ENCODE data around the gene PDCD4. TPM values are rescaled to one million over a fixed set of nuclear protein-coding genes. Genes with fewer than 3 reads are reported as not detected.

Gene PDCD4
- total and polyA plus RNA-seq, 2 of the 13 experiments (the other 11 are each of a cell fraction or from before 2014, with no cell fraction given), result 22.8 to 56.2 TPM

GRCh38 chr10:110853921-110854605 is 17.7 kb upstream of the PDCD4 start (continued):
- TF ChIP-seq, protein P1, sequence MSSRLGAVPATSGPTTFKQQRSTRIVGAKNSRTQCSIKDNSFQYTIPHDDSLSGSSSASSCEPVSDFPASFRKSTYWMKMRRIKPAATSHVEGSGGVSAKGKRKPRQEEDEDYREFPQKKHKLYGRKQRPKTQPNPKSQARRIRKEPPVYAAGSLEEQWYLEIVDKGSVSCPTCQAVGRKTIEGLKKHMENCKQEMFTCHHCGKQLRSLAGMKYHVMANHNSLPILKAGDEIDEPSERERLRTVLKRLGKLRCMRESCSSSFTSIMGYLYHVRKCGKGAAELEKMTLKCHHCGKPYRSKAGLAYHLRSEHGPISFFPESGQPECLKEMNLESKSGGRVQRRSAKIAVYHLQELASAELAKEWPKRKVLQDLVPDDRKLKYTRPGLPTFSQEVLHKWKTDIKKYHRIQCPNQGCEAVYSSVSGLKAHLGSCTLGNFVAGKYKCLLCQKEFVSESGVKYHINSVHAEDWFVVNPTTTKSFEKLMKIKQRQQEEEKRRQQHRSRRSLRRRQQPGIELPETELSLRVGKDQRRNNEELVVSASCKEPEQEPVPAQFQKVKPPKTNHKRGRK (CRISPR knock-in tag; IDR thresholded peaks at IDR 0.05), result no peak
- no peak for TF ChIP-seq ZNF296 (CRISPR knock-in tag; conservative IDR thresholded peaks at IDR 0.05)
- TF ChIP-seq ZNF256 (CRISPR knock-in tag; conservative IDR thresholded peaks at IDR 0.05), result no peak
- TF ChIP-seq ARID5B (CRISPR knock-in tag; IDR thresholded peaks at IDR 0.05), result no peak
- no peak for TF ChIP-seq FOXJ3 (CRISPR knock-in tag; IDR thresholded peaks at IDR 0.05; ENCODE audit: borderline replicate concordance)
- no peak for TF ChIP-seq TRIM22 (IDR thresholded peaks at IDR 0.05)
- TF ChIP-seq ZNF543 (CRISPR knock-in tag; IDR thresholded peaks at IDR 0.05), result no peak
- no peak for TF ChIP-seq MAFG (CRISPR knock-in tag; IDR thresholded peaks at IDR 0.05)
- TF ChIP-seq, protein P2, sequence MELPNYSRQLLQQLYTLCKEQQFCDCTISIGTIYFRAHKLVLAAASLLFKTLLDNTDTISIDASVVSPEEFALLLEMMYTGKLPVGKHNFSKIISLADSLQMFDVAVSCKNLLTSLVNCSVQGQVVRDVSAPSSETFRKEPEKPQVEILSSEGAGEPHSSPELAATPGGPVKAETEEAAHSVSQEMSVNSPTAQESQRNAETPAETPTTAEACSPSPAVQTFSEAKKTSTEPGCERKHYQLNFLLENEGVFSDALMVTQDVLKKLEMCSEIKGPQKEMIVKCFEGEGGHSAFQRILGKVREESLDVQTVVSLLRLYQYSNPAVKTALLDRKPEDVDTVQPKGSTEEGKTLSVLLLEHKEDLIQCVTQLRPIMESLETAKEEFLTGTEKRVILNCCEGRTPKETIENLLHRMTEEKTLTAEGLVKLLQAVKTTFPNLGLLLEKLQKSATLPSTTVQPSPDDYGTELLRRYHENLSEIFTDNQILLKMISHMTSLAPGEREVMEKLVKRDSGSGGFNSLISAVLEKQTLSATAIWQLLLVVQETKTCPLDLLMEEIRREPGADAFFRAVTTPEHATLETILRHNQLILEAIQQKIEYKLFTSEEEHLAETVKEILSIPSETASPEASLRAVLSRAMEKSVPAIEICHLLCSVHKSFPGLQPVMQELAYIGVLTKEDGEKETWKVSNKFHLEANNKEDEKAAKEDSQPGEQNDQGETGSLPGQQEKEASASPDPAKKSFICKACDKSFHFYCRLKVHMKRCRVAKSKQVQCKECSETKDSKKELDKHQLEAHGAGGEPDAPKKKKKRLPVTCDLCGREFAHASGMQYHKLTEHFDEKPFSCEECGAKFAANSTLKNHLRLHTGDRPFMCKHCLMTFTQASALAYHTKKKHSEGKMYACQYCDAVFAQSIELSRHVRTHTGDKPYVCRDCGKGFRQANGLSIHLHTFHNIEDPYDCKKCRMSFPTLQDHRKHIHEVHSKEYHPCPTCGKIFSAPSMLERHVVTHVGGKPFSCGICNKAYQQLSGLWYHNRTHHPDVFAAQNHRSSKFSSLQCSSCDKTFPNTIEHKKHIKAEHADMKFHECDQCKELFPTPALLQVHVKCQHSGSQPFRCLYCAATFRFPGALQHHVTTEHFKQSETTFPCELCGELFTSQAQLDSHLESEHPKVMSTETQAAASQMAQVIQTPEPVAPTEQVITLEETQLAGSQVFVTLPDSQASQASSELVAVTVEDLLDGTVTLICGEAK (IDR thresholded peaks at IDR 0.05), result no peak
- TF ChIP-seq, protein P2 (CRISPR knock-in tag; IDR thresholded peaks at IDR 0.05), result no peak
